Heart right ventricle (tissue), 16 donors: ENCODE results near the gene CNIH3. TPM values are rescaled to one million over a fixed set of nuclear protein-coding genes. Genes with fewer than 3 reads are reported as not detected.

Source experiments
- ATAC-seq, 8 donors: fragments of 200-7000 bp; cut with Tn5 transposase; one replicate each; pipeline ENCODE4 v1.9.1; 2020; ENCODE audit warnings: mild to moderate bottlenecking in 8 of 8, moderate library complexity in 8 of 8, moderate number of reproducible peaks in 1 of 8
- DNase-seq, 2 donors: peaks; one replicate each; pipeline ENCODE4 v3.0.0-alpha.2; 2020
- H3K27ac ChIP-seq, 10 donors: fragments of 200-600 bp; sonication (generic) in 2 of 10; one replicate each; pipeline versions ENCODE4 v1.5.0 to v1.8.0; 2020 to 2022; ENCODE audit warnings: mild to moderate bottlenecking in 3 of 10
- H3K27me3 ChIP-seq, 7 donors: fragments of 200-600 bp; one replicate each; pipeline ENCODE4 v1.8.0; 2021 to 2022; ENCODE audit warnings: mild to moderate bottlenecking in 2 of 7
- H3K36me3 ChIP-seq, 9 donors: fragments of 200-600 bp; sonication (generic) in 1 of 9; one replicate each; pipeline versions ENCODE4 v1.5.0 to v1.8.0; 2020 to 2022; ENCODE audit warnings: mild to moderate bottlenecking in 2 of 9
- H3K4me1 ChIP-seq, 9 donors: fragments of 200-600 bp; sonication (generic) in 1 of 9; one replicate each; pipeline versions ENCODE4 v1.5.0 to v1.8.0; 2020 to 2022; ENCODE audit warnings: mild to moderate bottlenecking in 4 of 9
- H3K4me3 ChIP-seq, 10 donors: fragments of 200-600 bp; sonication (generic) in 2 of 10; one replicate each; pipeline versions ENCODE4 v1.5.0 to v1.8.0; 2020 to 2022; ENCODE audit warnings: mild to moderate bottlenecking in 7 of 10, moderate library complexity in 2 of 10
- H3K9me3 ChIP-seq, 11 donors: fragments of 200-600 bp in 10 of 11; sonication (generic) in 2 of 11; one replicate each; pipeline versions ENCODE4 v1.5.0 to v1.8.0; 2013 to 2022; ENCODE audit warnings: mild to moderate bottlenecking in 2 of 11, control low read depth in 1 of 11, moderate library complexity in 1 of 11
- WGBS, 2 donors: extraction: QIAGEN DNeasy Blood & Tissue Kit; methylation state at CpG; one replicate each; pipeline ENCODE4 v1.1.7; 2013; ENCODE audit warnings: inconsistent platforms in 1 of 2; 5-methylcytosine and 5-hydroxymethylcytosine counted together
- intact Hi-C, 10 donors: fragments of 100-400 bp; cut with DNase I; formaldehyde crosslinking; loops; one replicate each; pipeline versions ENCODE4 v1.11.1 to v1.14.2; 2022
- polyA plus RNA-seq, 2 donors: library from polyadenylated mRNA; stranded (reverse); fragments of 200-250 nt; gene quantifications; one replicate each; pipeline ENCODE4 v1.2.3, GENCODE V29; 2013
- total RNA-seq, 10 donors: library from RNA; stranded (reverse); fragmentation: NEBNext Ultra II Directional in 3 of 10; extraction: Animal tissue kit (Norgen Biotek cat#: 25700) in 3 of 10; gene quantifications; one replicate each; pipeline versions ENCODE4 v1.2.1 to v1.2.4, GENCODE V29; 2021 to 2023
- TF ChIP-seq, protein P1 (sequence below), 9 donors: fragments of 200-600 bp; sonication (generic) in 2 of 9; IDR thresholded peaks; one replicate each; pipeline versions ENCODE4 v1.5.0 to v1.8.0; 2021 to 2022; ENCODE audit warnings: antibody characterized with exemption in 9 of 9, mild to moderate bottlenecking in 5 of 9, moderate library complexity in 1 of 9
- donor health status: Arrhythmogenic right ventricular cardiomyopathy.
- donor health status: ischemic (EF 13 %, LVEDD 7.1; RV severe dilation, severe dysfunction).
- donor health status: healthy with polysubstance abuse.
- donor health status: DM: no; HTN: yes; CAD: no.
- donor health status: DM: no; HTN: no; CAD: no.
- donor health status: ischemic (EF 25% LVEDD 6.9; RV normal size, moderate dysfunction).
- donor health status: ischemic (EF 25% LVEDD 5.7; RV mildly dilated, moderate dysfunction).
- donor health status: healthy.
- donor health status: DM: yes; HTN: yes; CAD: no.
- donor health status: Ischemic cardiomyopathy.
- donor health status: ischemic (EF 35%, LVEDD 5.7; RV mildly dilated, moderate dysfunction).
- donor health status: nonischemic (EF 11% LVEDD 7.7; RV severe dilation, severe dysfunction).
- donor health status: DM: yes; HTN: yes; CAD: no.
- donor health status: PGD.
- donor health status: ischemic (EF 29% LVEDD 5.4; RV normal size, mild dysfunction).
- donor health status: nonischemic (EF 23%, LVEDD 6.1; RV moderate dilation, normal function).

CNIH3 gene
- total and polyA plus RNA-seq, 12 donors, result 0.28 to 1.8 (median 0.83) TPM

DNA sequence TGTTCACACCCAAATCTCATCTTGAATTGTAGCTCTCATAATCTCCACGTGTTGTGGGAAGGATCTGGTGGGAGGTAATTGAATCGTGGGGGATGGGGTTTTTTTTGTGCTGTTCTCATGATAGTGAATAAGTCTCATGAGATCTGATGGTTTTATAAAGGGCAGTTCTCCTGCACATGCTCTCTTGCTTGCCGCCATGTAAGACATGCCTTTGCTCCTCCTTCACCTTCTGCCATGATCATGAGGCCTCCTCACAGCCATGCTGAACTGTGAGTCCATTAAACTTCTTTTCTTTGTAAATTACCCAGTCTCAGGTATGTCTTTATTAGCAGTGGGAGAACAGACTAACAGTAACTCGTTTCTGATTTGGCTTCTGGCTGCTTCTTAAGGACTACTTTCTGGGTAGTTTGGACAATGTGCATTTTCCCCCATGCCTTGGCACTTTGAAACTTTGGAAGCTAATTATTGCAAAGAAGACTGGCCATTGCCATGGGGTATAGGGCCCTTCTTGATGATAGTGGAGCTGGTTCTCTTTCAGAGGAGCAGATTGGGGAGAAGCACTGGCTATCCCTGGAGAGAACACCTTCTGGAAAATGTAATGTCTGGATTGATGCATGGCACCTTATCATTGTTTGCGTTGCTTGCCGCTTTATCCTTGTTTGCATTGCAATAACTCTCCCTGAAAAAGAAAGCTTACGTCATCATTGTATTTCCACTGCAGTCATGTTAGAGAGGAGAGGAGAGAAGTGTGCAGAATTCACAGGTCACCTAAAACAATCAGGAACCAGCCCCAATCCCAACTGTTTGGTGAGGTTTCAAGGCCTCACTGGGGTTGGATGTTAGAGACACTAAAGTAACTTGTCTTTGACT lies 5.9 kb downstream of the CNIH3 start:
- WGBS, 2 donors, result 81 to 85% methylated on average over 7 of the region's 7 CpGs
- DNase-seq, result no peak
- peaks cover 0 to 24% (median 4%) of the 10 kb centered on the region in 9 donors for H3K4me1 ChIP-seq

DNA sequence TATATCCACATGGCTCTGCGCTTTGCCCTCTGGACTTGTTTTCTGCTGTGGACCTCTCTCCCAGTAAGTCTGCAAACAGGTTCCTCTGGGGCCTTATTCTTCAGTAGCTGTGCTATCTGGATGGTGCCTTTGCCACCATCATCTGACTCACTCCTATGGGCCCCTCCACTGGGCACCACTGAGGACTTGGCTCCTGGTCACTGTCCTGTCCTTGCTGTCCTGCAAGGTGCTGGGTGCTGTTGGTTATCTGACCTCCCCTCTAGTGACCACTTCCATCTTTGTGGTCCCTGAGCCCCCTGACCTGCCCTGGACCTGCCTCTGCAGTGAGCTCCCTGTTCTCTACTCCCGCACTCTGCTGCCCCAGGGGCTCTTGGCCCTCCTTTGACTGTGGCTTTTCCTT lies 6.7 kb downstream of the CNIH3 start:
- ATAC-seq (no peak), DNase-seq (no peak)
- 93 to 98% methylated on average over 2 of the region's 2 CpGs for WGBS, 2 donors
- Histone ChIP-seq H3K27ac (no peak overlapping the region), H3K36me3 (no peaks in the 10 kb centered on the region), H3K9me3 (no peaks in the 10 kb centered on the region), H3K4me3 (no peak overlapping the region), H3K4me1 (peaks cover 0 to 18% (median 0%) of the 10 kb centered on the region in 9 donors), H3K27me3 (peaks cover 0 to 71% (median 49%) of the 10 kb centered on the region in 7 donors)
- TF ChIP-seq, protein P1, sequence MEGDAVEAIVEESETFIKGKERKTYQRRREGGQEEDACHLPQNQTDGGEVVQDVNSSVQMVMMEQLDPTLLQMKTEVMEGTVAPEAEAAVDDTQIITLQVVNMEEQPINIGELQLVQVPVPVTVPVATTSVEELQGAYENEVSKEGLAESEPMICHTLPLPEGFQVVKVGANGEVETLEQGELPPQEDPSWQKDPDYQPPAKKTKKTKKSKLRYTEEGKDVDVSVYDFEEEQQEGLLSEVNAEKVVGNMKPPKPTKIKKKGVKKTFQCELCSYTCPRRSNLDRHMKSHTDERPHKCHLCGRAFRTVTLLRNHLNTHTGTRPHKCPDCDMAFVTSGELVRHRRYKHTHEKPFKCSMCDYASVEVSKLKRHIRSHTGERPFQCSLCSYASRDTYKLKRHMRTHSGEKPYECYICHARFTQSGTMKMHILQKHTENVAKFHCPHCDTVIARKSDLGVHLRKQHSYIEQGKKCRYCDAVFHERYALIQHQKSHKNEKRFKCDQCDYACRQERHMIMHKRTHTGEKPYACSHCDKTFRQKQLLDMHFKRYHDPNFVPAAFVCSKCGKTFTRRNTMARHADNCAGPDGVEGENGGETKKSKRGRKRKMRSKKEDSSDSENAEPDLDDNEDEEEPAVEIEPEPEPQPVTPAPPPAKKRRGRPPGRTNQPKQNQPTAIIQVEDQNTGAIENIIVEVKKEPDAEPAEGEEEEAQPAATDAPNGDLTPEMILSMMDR (IDR thresholded peaks at IDR 0.05), result no peak
- intact Hi-C loops, result no loop called here

More for the DNA sequence above, 5.9 kb downstream of the CNIH3 start:
- Histone ChIP-seq H3K27me3 (peaks cover under 1 to 79% (median 57%) of the 10 kb centered on the region in 7 donors), H3K4me3 (no peak overlapping the region), H3K9me3 (no peaks in the 10 kb centered on the region), H3K27ac (no peak overlapping the region), H3K36me3 (no peaks in the 10 kb centered on the region)
- TF ChIP-seq, protein P1 (IDR thresholded peaks at IDR 0.05), result no peak
- ATAC-seq, result no peak
- intact Hi-C loops, result no loop called here

DNA sequence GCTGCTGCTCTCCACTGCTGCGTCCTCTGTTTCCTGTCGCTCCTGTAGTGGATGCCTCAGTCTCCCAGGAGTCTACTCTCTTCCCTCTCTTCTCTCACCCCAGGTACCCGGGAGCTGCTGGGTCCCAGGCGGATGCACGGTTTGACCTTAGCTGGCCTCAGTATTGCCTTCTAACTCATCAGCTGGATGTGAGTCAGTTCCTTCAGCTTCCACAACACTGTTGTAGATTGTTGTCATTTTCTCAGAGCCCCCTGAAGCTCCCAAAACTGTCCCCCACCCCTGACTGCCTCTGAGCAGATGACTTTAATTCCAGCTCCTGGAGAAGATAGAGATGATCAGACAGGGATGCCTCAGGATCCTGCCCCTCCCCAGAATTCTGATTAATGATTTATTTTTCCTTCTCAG lies 7.2 kb downstream of the CNIH3 start:
- DNase-seq (no peak), ATAC-seq (no peak)
- H3K36me3 ChIP-seq, result no peaks in the 10 kb centered on the region
- WGBS, 2 donors, result 62 to 68% methylated on average over 5 of the region's 5 CpGs
- H3K27ac ChIP-seq, result peak overlapping the region in 1 of 10 donors; percentile 53
- H3K9me3 ChIP-seq, result no peaks in the 10 kb centered on the region
- H3K4me3 ChIP-seq, result no peak overlapping the region
- peaks cover 0 to 66% (median 44%) of the 10 kb centered on the region in 7 donors for H3K27me3 ChIP-seq
- H3K4me1 ChIP-seq, result peaks cover 0 to 18% (median 0%) of the 10 kb centered on the region in 9 donors
- intact Hi-C loops, result no loop called here
- TF ChIP-seq, protein P1 (IDR thresholded peaks at IDR 0.05), result no peak

DNA sequence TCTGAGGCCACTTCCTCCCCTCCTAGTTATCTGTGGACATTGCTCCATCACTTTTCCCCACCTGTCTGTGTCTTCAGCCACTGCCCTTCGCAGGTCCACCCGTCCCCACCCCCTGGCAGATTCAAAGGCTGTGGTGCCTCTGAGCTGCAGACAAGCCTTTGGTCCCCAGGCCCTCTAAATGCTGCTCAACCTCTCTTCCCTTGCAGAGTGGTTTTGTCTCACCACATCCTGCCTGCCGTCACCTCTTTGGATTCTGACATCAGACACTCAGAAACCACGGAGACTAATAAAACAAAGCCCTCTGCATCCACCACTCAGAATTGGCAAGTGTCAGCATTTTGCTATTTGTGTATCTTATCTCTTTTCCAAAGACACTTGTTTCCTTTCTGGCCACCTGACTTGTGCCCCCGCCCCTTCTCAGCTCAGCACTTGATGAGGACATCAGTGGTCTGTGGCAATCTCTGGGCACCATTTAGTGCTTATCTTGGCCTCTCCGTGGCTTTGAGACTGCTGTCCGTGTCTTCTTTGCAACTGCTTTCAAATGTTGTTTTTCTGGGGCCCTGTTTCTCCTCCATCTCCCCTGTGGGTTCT lies 7.7 kb downstream of the CNIH3 start:
- Histone ChIP-seq H3K9me3 (no peaks in the 10 kb centered on the region), H3K36me3 (no peaks in the 10 kb centered on the region), H3K4me1 (peaks cover 0 to 18% (median 0%) of the 10 kb centered on the region in 9 donors), H3K27me3 (peaks cover 0 to 61% (median 39%) of the 10 kb centered on the region in 7 donors), H3K27ac (peak overlapping the region in 1 of 10 donors; percentile 54), H3K4me3 (no peak overlapping the region)
- TF ChIP-seq, protein P1 (IDR thresholded peaks at IDR 0.05), result no peak
- DNase-seq (no peak), ATAC-seq (peak in 2 of 8 donors; percentile 22 to 38)
- WGBS, 2 donors, result 32 to 33% methylated on average over 7 of the region's 7 CpGs
- intact Hi-C loops, result no loop called here
